DMS153 treated with DMSO at 0.1 percent for 48 hours (cell line): ENCODE data around the gene MGRN1.

Source experiments
- DNase-seq: peaks from one replicate; lab custom pipeline; 2025; ENCODE audit not compliant: unreplicated experiment; lab: John Stamatoyannopoulos, UW

Gene MGRN1

GRCh38 chr16:4624015-4624826 is at the start of gene MGRN1:
Gene MGRN1 (plus strand): TSS chr16:4624826. CDS start chr16:4624961, 135 bp downstream.
- peak; percentile 91 for DNase-seq

DNA sequence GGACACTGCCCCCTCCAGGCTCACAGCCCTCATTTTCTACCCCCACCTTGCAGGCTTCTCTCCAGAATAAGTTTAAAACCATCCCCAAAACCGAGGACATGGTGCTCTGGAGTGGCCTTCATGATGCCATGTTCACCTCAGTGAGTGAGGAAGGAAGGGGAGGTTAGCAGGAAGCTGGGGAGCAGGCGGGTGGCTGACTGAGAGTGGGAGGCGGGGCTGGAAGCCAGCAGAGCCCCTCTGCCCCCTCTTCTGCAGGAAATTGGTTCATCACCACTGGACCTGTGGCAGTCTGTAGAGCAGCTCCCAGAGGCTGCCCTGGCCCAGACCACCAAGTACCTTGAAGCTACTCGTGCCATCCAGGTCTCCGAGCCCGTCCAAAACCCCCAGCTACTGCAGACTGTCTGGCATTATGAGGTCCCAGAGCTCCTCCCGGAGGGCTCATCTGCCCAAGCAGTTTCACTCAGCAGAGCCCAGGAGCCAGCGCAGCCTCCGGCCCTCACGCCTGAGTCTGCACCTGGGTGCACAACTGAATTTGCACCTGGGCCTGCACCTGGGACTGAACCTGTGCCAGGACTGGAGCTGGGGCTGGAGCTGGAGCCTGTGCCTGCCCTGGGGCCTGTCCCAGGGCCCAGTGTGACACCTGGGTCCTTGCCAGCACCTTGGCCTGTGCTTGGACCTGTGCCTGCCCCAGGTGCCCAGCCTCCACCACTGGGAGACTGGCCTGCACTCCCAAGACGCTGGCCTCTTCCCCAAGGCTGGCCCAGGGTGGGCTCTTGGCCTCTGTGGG is 49.5 kb upstream of the MGRN1 start:
- no peak for DNase-seq

DNA sequence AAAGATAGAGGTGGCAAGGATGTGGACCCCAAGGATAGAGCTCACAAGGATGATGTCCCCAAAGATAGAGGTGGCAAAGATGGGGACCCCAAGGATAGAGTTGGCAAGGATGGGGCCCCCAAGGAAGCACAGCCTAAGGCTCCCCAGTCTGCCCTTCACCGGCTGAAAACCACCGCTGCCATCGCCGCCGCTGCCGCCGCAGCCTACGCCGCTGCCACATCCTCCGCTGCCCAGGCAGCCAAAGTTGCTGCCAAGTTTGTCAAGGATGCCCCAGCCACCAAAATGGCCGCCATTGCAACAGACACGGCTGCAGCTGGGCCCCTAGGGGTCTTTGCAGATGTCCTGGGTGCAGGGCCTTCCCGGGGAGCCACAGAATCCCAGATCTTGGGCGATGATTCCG is 48.6 kb upstream of the MGRN1 start:
- no peak for DNase-seq

DNA sequence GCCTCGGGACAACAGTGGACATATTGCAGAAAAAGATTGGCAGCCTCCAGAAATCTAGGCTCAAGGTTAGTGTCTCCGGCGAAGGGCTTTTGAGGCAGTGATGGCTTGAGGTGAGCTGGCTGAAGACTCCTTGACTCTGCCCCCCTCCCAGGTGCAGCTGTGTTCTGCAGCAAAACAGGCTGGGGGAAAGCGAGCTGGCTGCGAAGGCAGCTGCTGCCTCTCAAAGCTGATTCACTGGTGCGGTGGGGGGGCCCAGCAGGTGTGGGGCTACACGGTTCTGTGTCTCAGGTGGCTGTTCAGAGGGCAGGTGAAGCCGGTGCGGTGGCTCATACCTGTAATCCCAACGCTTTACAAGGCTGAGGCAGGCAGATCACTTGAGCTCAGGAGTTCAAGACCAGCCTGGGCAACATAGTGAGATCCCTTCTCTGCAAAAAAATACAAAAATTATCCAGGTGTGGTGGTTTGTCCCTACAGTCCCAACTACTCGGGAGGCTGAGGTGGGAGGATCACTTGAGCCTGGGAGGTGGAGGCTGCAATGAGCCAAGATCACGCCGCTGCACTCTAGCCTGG is 45.6 kb upstream of the MGRN1 start:
- DNase-seq, result no peak

DNA sequence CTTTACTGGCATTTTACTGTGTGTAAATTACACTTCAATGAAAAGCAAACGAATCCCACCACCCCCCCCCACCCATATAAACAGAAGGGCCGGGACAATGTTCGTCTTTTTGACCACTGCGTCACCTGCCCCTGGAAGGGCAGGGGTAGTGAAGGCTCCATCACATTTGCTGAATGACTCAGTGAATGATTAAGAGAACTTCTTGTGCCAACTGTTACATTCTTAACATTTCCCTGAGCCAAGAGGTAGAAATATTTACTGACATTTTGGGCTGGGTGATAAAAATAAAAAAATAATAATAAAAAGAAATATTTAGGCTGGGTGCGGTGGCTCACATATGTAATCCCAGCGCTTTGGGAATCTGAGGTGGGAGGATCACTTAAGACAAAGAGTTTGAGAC is 44.4 kb upstream of the MGRN1 start:
- no peak for DNase-seq

DNA sequence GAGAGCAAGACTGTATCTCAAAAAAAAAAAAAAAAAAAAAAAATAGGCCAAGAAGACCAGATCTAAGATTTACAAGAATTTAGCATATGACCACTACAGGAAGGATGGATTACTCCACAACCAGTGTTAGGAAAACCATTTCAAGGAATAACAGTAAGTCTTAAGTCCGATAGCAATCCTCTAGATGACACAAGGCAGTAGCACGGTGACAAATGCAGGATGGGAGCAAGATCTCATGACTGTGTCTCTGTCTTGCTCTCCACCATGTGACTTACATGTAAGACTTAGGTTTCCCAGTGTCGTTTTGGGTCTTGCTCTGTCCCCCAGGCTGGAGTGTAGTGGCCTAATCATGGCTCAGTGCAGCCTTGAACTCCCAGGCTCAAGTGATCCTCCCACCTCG is 40.7 kb upstream of the MGRN1 start:
- DNase-seq, result no peak

DNA sequence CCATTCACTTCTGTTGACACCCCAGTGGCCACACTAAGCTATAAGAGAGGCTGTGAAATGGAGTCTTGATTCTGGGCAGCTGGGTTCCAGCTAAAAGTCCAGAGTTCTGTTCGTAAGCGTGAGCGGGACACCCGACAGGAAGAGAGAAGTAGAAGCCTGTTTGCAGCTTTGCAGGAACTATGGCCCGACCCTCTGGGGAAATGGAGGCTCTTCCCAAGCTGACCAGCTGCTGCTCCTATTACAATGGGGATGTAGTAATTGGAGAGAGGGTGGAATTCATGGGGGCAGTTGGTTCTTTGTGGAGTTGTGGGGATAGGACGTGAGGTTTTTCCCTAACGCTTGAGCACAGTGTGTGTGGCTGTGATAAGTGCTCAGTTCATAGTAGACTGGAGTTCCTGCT is 38.3 kb upstream of the MGRN1 start:
- no peak for DNase-seq

- no peak for DNase-seq
These were observed 36.2 kb upstream of the MGRN1 start for GRCh38 chr16:4588386-4588785.

DNA sequence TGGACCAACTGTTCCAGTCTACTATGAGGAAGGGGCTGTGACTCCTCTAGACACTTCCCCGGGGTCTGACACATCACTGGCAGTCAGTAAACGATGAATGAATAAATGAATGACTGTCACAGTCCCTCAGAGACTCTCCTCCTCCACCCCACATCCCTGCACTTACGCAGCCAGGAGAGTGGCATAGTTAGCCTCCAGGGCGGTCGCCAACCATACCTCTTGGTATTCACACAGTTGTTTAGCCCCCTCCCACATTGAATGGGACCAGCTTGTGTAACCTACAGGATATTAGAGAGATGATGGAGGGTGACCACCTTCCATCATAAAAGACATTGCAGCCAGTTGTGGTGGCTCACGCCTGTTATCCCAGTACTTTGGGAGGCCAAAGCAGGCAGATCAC is 35.7 kb upstream of the MGRN1 start:
- no peak for DNase-seq

GRCh38 chr16:4591191-4591590 is 33.4 kb upstream of the MGRN1 start:
- no peak for DNase-seq

- no peak for DNase-seq
These were observed 32.7 kb upstream of the MGRN1 start for GRCh38 chr16:4591706-4592470.

GRCh38 chr16:4593086-4593485 is 31.5 kb upstream of the MGRN1 start:
- DNase-seq, result no peak

GRCh38 chr16:4594433-4595410 is 29.9 kb upstream of the MGRN1 start:
- no peak for DNase-seq

DNA sequence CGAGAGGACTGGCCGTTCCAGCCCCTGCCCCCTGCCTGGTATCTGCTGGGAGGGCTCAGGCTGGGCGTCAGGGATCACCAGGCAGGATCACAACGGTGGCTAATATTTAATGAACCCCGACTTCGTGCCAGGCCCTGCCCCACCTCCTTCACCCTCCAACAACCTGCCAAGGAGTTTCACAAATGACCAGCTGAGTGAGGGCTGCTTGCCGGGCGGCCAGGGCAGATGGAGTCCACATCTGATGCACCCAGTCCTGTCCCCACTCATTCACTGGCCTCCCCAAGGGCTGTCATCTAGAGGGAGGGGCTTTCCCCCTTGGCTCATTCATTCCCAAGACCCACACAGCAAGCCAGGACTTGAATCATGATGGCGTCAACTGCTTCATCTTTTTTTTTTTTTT is 27.5 kb upstream of the MGRN1 start:
- DNase-seq, result no peak

DNA sequence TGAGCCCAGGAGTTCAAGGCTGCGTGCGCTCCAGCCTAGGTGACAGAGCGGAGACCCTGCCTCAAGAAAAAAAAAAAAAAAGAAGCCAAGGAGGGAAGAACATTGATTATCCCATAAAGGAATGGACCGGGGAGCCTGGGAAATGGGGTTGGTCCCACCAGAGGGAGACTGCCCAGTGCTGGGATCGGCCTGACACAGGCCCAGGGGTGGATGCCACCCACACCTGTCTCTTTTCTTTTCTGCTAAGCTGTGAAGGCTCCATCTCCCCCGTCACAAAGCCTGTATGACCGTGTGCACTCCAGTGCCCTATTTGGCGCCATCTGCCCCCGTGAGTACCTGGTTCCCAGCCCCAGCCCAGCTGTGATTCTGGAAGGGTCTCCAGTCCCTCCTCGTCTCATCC is 25.6 kb upstream of the MGRN1 start:
- DNase-seq, result no peak

GRCh38 chr16:4599545-4599944 is 25.1 kb upstream of the MGRN1 start:
- no peak for DNase-seq

DNA sequence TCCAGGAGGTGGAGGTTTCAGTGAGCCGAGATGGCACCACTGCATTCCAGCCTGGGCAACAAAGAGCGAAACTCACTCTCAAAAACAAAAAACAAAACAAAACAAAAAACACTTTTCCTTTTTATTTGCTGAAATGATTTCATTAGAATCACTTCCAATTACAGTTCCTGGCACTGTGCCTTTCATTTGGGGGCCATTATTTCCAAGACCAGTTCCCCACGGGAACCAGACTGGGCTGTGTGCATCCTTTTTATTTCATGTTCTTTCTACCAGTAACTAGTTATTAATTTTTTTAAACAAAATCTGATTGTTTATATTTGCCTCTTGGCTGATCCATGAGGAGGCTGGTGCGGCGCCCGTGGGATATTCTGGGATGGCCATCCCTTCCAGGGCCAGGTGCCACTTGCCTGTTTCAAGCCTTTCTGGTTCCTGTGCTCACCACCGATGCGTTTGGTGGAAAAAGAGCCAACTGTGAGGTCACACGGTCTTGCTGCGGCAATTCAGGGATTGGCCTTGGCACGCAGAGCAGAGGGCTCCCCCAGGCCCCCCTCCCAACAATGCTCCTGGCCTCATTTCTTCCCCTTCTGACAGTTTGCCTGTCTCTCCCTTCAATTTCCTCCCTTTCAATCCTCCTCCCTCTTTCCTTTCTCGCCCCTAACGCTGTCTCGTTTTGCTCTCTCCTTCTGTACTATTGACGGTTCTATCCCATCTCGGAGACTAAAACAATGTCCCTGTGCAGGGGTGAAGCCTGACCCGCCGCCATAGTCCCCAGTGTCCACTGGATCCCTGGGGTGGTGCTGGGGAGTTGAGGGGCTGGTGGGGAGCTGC is 23.4 kb upstream of the MGRN1 start:
- no peak for DNase-seq

DNA sequence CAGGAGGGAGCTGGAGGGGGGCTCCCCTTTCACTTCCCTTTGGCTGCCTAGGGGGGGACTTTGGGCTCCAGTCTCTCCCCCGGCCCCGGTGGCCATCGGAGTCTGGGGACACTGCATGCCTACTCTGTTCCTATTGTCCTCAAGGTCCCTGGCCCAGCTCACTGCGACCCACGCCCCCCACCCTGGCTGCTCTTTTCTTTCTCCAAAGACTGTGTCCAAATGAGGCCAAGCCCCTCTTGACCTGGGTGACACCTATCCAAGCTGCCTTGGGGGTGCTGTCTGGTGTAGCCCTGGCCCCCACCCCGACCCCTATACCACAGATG is 22.8 kb upstream of the MGRN1 start:
- no peak for DNase-seq

- DNase-seq, result no peak
These were observed 22.3 kb upstream of the MGRN1 start for GRCh38 chr16:4602331-4602730.
